HUES64 (cell line): ENCODE measurements around the gene OR9A4.

Experiments
- H3K27ac ChIP-seq: 2 replicates; pipeline ENCODE4 v1.7.0; 2013; ENCODE audit warnings: low read depth, low read length, inconsistent platforms
- H3K27me3 ChIP-seq: 2 replicates; pipeline ENCODE4 v1.6.1; 2013; ENCODE audit warnings: mild to moderate bottlenecking, low read length; ENCODE audit not compliant: insufficient read depth
- H3K36me3 ChIP-seq: 2 replicates; pipeline ENCODE4 v1.6.1; 2013; ENCODE audit warnings: mild to moderate bottlenecking, low read length; ENCODE audit not compliant: insufficient read depth
- H3K4me1 ChIP-seq: 2 replicates; pipeline ENCODE4 v1.6.1; 2013; ENCODE audit warnings: mild to moderate bottlenecking, low read length, moderate library complexity; ENCODE audit not compliant: insufficient read depth
- H3K4me3 ChIP-seq: 2 replicates; pipeline ENCODE4 v1.5.1; 2013; ENCODE audit warnings: mild to moderate bottlenecking, low read length, moderate library complexity
- H3K9ac ChIP-seq: 2 replicates; pipeline ENCODE4 v1.6.1; 2013; ENCODE audit warnings: mild to moderate bottlenecking, low read depth, low read length
- H3K9me3 ChIP-seq: 2 replicates; pipeline ENCODE4 v1.6.1; 2013; ENCODE audit warnings: low read depth, low read length; ENCODE audit not compliant: insufficient read depth
- WGBS: fragments of 150-250, 120-280 bp; methylation state at CpG from one replicate; pipeline ENCODE4 v1.1.7; 2013; ENCODE audit warnings: missing lambda C conversion rate; 5-methylcytosine and 5-hydroxymethylcytosine counted together

OR9A4 gene

GRCh38 chr7:141946796-141947195, 30.6 kb downstream of the OR9A4 start, which contains the start of gene CLEC5A:
Gene CLEC5A, minus strand, starts transcription at chr7:141946974. Its CDS starts 682 bp downstream, at chr7:141946292.
- 87% methylated on average over 3 of the region's 3 CpGs for WGBS
- no peaks in the 10 kb centered on the region for H3K9me3 ChIP-seq
- H3K27me3 ChIP-seq = no peaks in the 10 kb centered on the region
- H3K9ac ChIP-seq = no peak within 1 kb of the TSS
- no peaks in the 10 kb centered on the region for H3K4me1 ChIP-seq
- H3K36me3 ChIP-seq = no peaks in the 10 kb centered on the region
- no peak within 1 kb of the TSS for H3K4me3 ChIP-seq
- no peak within 1 kb of the TSS for H3K27ac ChIP-seq

GRCh38 chr7:141949021-141949420, 32.8 kb downstream of the OR9A4 start:
- H3K27ac ChIP-seq = no peak overlapping the region
- H3K4me1 ChIP-seq = no peaks in the 10 kb centered on the region
- no peak overlapping the region for H3K9ac ChIP-seq
- H3K4me3 ChIP-seq = no peak overlapping the region
- WGBS = 87% methylated on average over 2 of the region's 2 CpGs
- no peaks in the 10 kb centered on the region for H3K27me3 ChIP-seq
- no peaks in the 10 kb centered on the region for H3K9me3 ChIP-seq
- H3K36me3 ChIP-seq = no peaks in the 10 kb centered on the region

- no peak overlapping the region for H3K27ac ChIP-seq
- H3K9me3 ChIP-seq = no peaks in the 10 kb centered on the region
- no peaks in the 10 kb centered on the region for H3K27me3 ChIP-seq
- H3K4me3 ChIP-seq = no peak overlapping the region
- WGBS = 86% methylated on average over 2 of the region's 2 CpGs
- H3K4me1 ChIP-seq = peaks cover 4% of the 10 kb centered on the region; the same call in 1 of the 2 replicates
- no peaks in the 10 kb centered on the region for H3K36me3 ChIP-seq
- no peak overlapping the region for H3K9ac ChIP-seq
Observed at GRCh38 chr7:141949451-141949850, 33.3 kb downstream of the OR9A4 start.

- WGBS = 95% methylated on average over 3 of the region's 3 CpGs
- Histone ChIP-seq H3K9ac (no peak overlapping the region), H3K4me1 (peaks cover 9% of the 10 kb centered on the region; the same call in 1 of the 2 replicates), H3K27me3 (no peaks in the 10 kb centered on the region), H3K9me3 (no peaks in the 10 kb centered on the region), H3K4me3 (no peak overlapping the region), H3K27ac (no peak overlapping the region), H3K36me3 (no peaks in the 10 kb centered on the region)
Observed at GRCh38 chr7:141949911-141950310, 33.7 kb downstream of the OR9A4 start.

GRCh38 chr7:141950806-141951205, 34.6 kb downstream of the OR9A4 start:
- Histone ChIP-seq H3K36me3 (no peaks in the 10 kb centered on the region), H3K4me3 (no peak overlapping the region), H3K9ac (no peak overlapping the region), H3K27ac (no peak overlapping the region), H3K9me3 (no peaks in the 10 kb centered on the region), H3K27me3 (no peaks in the 10 kb centered on the region), H3K4me1 (peaks cover 9% of the 10 kb centered on the region; the same call in 1 of the 2 replicates)
- 88% methylated on average over 1 of the region's 1 CpG for WGBS

GRCh38 chr7:141952461-141952860, 36.3 kb downstream of the OR9A4 start:
- Histone ChIP-seq H3K27me3 (no peaks in the 10 kb centered on the region), H3K4me3 (no peak overlapping the region), H3K36me3 (no peaks in the 10 kb centered on the region), H3K4me1 (peaks cover 9% of the 10 kb centered on the region; the same call in 1 of the 2 replicates), H3K9ac (no peak overlapping the region), H3K27ac (no peak overlapping the region), H3K9me3 (no peaks in the 10 kb centered on the region)
- 88% methylated on average over 1 of the region's 1 CpG for WGBS

- Histone ChIP-seq H3K36me3 (no peaks in the 10 kb centered on the region), H3K4me1 (peaks cover 9% of the 10 kb centered on the region; the same call in 1 of the 2 replicates), H3K9ac (no peak overlapping the region), H3K27ac (no peak overlapping the region; the same call in 1 of the 2 replicates), H3K27me3 (no peaks in the 10 kb centered on the region), H3K4me3 (no peak overlapping the region), H3K9me3 (no peaks in the 10 kb centered on the region)
- 100% methylated on average over 1 of the region's 1 CpG for WGBS
Observed at GRCh38 chr7:141954334-141954733, 38.1 kb downstream of the OR9A4 start.

- no peaks in the 10 kb centered on the region for H3K27me3 ChIP-seq
- H3K4me1 ChIP-seq = peaks cover 9% of the 10 kb centered on the region; the same call in 1 of the 2 replicates
- no peak overlapping the region for H3K9ac ChIP-seq
- H3K9me3 ChIP-seq = no peaks in the 10 kb centered on the region
- H3K36me3 ChIP-seq = no peaks in the 10 kb centered on the region
- 93% methylated on average over 2 of the region's 3 CpGs for WGBS
- no peak overlapping the region for H3K27ac ChIP-seq
- no peak overlapping the region for H3K4me3 ChIP-seq
Observed at GRCh38 chr7:141956084-141956483, 39.9 kb downstream of the OR9A4 start.

- no peaks in the 10 kb centered on the region for H3K9me3 ChIP-seq
- WGBS = 95% methylated on average over 3 of the region's 3 CpGs
- no peaks in the 10 kb centered on the region for H3K27me3 ChIP-seq
- H3K4me1 ChIP-seq = no peaks in the 10 kb centered on the region
- H3K4me3 ChIP-seq = no peak overlapping the region
- no peak overlapping the region for H3K27ac ChIP-seq
- no peaks in the 10 kb centered on the region for H3K36me3 ChIP-seq
- H3K9ac ChIP-seq = no peak overlapping the region
Observed at GRCh38 chr7:141960687-141961422, 44.7 kb downstream of the OR9A4 start.
